SK-N-SH (cell line): ENCODE measurements around the gene EGF.

Source experiments
- CTCF ChIP-seq: fragments of 200-600 bp; sonication (generic); IDR thresholded peaks from 2 replicates; pipeline ENCODE4 v1.6.1; 2017; ENCODE audit warnings: antibody characterized with exemption, mild to moderate bottlenecking, moderate library complexity
- EP300 ChIP-seq, 2 experiments: IDR thresholded peaks; 2 replicates each; pipeline versions ENCODE4 v1.4.0 to v1.6.1; 2012; ENCODE audit warnings: borderline replicate concordance in 1 of 2, low read depth in 1 of 2, low read length in 1 of 2
- FOXJ3 ChIP-seq: sonication (generic); formaldehyde crosslinking; IDR thresholded peaks from 2 replicates; pipeline ENCODE4 v1.5.1; 2020; ENCODE audit warnings: mild to moderate bottlenecking, missing genetic modification reagents
- PBX3 ChIP-seq: IDR thresholded peaks from 2 replicates; pipeline ENCODE4; 2012
- RCOR1 ChIP-seq: fragments of 150-350 bp; IDR thresholded peaks from 2 replicates; pipeline ENCODE4 v1.6.1; 2017; ENCODE audit warnings: antibody characterized with exemption, low read length
- RFX5 ChIP-seq: IDR thresholded peaks from 2 replicates; pipeline ENCODE4 v1.6.1; 2012; ENCODE audit warnings: mild to moderate bottlenecking, improper control_type of control experiment, low read length
- TEAD4 ChIP-seq: IDR thresholded peaks from 2 replicates; pipeline ENCODE4 v1.4.0; 2012; ENCODE audit warnings: mild to moderate bottlenecking, borderline replicate concordance; ENCODE audit not compliant: insufficient read depth

- TF ChIP-seq PBX3 (no peak), CTCF (no peak), FOXJ3 (CRISPR knock-in tag) (no peak), RFX5 (no peak), RCOR1 (no peak), TEAD4 (no peak), EP300 (IDR thresholded peaks at IDR 0.05; ENCODE audit: borderline replicate concordance in 1 of 2, low read depth in 1 of 2, low read length in 1 of 2) (no peak)
Observed at GRCh38 chr4:109969919-109970318, 57.2 kb downstream of the EGF start.
